HepG2 (cell line): ENCODE data around the gene RBM12. TPM values are rescaled to one million over a fixed set of nuclear protein-coding genes. Genes with fewer than 3 reads are reported as not detected.

Experiments
- GTF3A ChIP-seq: sonication (generic); formaldehyde crosslinking; conservative IDR thresholded peaks from 2 replicates; pipeline ENCODE4 v1.4.0; 2020; ENCODE audit warnings: mild to moderate bottlenecking, missing genetic modification reagents
- HNF4G ChIP-seq, 2 experiments: sonication (generic) in 1 of 2; formaldehyde crosslinking in 1 of 2; IDR thresholded peaks; 2 replicates each; pipeline versions ENCODE4 v1.4.0 to v1.6.1; 2011 to 2020; ENCODE audit warnings: borderline replicate concordance in 2 of 2, low read depth in 2 of 2, mild to moderate bottlenecking in 2 of 2, low read length in 1 of 2, missing genetic modification reagents in 1 of 2, moderate library complexity in 1 of 2
- HNRNPL ChIP-seq: fragments of 200-400 bp; formaldehyde crosslinking; IDR thresholded peaks from 2 replicates; pipeline ENCODE4 v1.6.1; 2017; ENCODE audit warnings: mild to moderate bottlenecking, low read depth, low read length
- KLF12 ChIP-seq: sonication (generic); formaldehyde crosslinking; IDR thresholded peaks from 2 replicates; pipeline ENCODE4 v1.4.0; 2020; ENCODE audit warnings: missing genetic modification reagents, borderline replicate concordance
- KLF16 ChIP-seq, 2 experiments: sonication (generic) in 1 of 2; formaldehyde crosslinking in 1 of 2; IDR thresholded peaks; 2 replicates each; pipeline versions ENCODE4 v1.6.1 to v1.8.0; 2016 to 2023; ENCODE audit warnings: missing genetic modification reagents in 2 of 2, missing compliant biosample characterization in 1 of 2
- REL ChIP-seq: sonication (generic); formaldehyde crosslinking; conservative IDR thresholded peaks from 2 replicates; pipeline ENCODE4 v1.8.0; 2022; ENCODE audit warnings: mild to moderate bottlenecking, missing genetic modification reagents, moderate library complexity
- ZNF256 ChIP-seq: sonication (generic); formaldehyde crosslinking; conservative IDR thresholded peaks from 2 replicates; pipeline ENCODE4 v1.4.0; 2020; ENCODE audit warnings: missing genetic modification reagents
- ZNF550 ChIP-seq: sonication (generic); formaldehyde crosslinking; IDR thresholded peaks from 2 replicates; pipeline ENCODE4 v1.4.0; 2020; ENCODE audit warnings: mild to moderate bottlenecking, missing genetic modification reagents, borderline replicate concordance
- ZNF713 ChIP-seq: sonication (generic); formaldehyde crosslinking; IDR thresholded peaks from 2 replicates; pipeline ENCODE4 v1.4.0; 2020; ENCODE audit warnings: mild to moderate bottlenecking, missing genetic modification reagents
- ZNF788 ChIP-seq: sonication (generic); formaldehyde crosslinking; IDR thresholded peaks from 2 replicates; pipeline ENCODE4 v1.5.0; 2020; ENCODE audit warnings: mild to moderate bottlenecking, missing genetic modification reagents, borderline replicate concordance
- polyA plus RNA-seq, 8 experiments: library from polyadenylated mRNA; depleted of rRNA in 3 of 8; stranded (reverse) in 7 of 8; unstranded in 1 of 8; fragments of >200 nt; fragmentation: Illumina TruSeq in 4 of 8; extraction: Trizol in 4 of 8; gene quantifications; 2 replicates each; pipeline versions ENCODE4 v1.2.1 to v1.2.3, GENCODE V29; 2011 to 2016; ENCODE audit warnings: low read depth in 4 of 8, missing spikeins in 1 of 8, mixed read lengths in 1 of 8; ENCODE audit not compliant: insufficient read depth in 1 of 8
- total RNA-seq, 5 experiments: library from RNA; depleted of rRNA; stranded (reverse); fragments of >200 nt; fragmentation: Illumina TruSeq; extraction: Trizol; gene quantifications; 2 replicates each; pipeline ENCODE4 v1.2.3, GENCODE V29; 2016; ENCODE audit warnings: low read depth in 1 of 5
- TF ChIP-seq, protein P1 (sequence below): sonication (generic); formaldehyde crosslinking; IDR thresholded peaks from 2 replicates; pipeline ENCODE4 v1.4.0; 2020; ENCODE audit warnings: missing genetic modification reagents
- TF ChIP-seq, protein P2 (sequence below): sonication (generic); formaldehyde crosslinking; IDR thresholded peaks from 2 replicates; pipeline ENCODE4 v1.4.0; 2020; ENCODE audit warnings: missing genetic modification reagents, borderline replicate concordance
- TF ChIP-seq, protein P3 (sequence below): IDR thresholded peaks from 2 replicates; pipeline ENCODE4 v1.6.1; 2012; ENCODE audit warnings: inconsistent platforms
- TF ChIP-seq, protein P4 (sequence below): sonication (generic); formaldehyde crosslinking; IDR thresholded peaks from 2 replicates; pipeline ENCODE4 v1.4.0; 2020; ENCODE audit warnings: missing genetic modification reagents

RBM12 gene
- total and polyA plus RNA-seq, 2 of the 13 experiments (the other 11 are each of a cell fraction or from before 2014, with no cell fraction given) = 97.9 to 104 TPM

DNA sequence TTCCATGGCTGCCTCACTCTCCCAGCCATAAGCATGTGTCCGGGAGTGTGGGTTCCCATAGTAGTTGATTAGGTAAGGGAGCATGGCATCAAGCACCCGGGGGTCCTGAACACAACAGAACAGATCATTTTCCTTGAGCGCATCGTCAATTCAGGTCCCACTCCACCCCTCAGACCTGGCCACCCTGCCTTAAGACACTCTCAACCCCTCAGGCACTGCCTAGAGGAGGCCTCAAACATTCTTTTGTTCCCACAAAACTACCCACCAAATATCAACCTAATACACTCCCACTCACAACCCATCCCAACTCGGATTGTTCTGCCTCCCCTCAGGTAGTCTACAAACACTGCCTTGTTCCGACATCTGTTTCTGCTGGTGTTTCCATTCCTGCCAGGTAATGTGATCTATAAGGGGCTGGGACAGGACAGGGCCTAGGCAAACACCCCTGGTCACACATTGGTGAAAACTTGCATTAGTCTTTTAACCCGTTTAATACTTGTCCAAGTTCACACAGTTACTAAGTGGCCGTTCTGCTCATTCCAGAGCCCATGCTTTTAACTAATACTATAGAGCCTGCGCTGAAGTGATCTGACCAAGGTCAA lies 33.1 kb upstream of the RBM12 start (continued):
- TF ChIP-seq, protein P1, sequence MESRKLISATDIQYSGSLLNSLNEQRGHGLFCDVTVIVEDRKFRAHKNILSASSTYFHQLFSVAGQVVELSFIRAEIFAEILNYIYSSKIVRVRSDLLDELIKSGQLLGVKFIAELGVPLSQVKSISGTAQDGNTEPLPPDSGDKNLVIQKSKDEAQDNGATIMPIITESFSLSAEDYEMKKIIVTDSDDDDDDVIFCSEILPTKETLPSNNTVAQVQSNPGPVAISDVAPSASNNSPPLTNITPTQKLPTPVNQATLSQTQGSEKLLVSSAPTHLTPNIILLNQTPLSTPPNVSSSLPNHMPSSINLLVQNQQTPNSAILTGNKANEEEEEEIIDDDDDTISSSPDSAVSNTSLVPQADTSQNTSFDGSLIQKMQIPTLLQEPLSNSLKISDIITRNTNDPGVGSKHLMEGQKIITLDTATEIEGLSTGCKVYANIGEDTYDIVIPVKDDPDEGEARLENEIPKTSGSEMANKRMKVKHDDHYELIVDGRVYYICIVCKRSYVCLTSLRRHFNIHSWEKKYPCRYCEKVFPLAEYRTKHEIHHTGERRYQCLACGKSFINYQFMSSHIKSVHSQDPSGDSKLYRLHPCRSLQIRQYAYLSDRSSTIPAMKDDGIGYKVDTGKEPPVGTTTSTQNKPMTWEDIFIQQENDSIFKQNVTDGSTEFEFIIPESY = no peak
- TF ChIP-seq GTF3A (CRISPR knock-in tag) (no peak), ZNF550 (CRISPR knock-in tag) (no peak), KLF12 (CRISPR knock-in tag) (no peak), HNF4G (IDR thresholded peaks at IDR 0.05; ENCODE audit: borderline replicate concordance, low read depth, low read length) (no peak), HNF4G (CRISPR knock-in tag; IDR thresholded peaks at IDR 0.05; ENCODE audit: borderline replicate concordance, low read depth) (peak; percentile 35), ZNF788 (CRISPR knock-in tag) (peak; percentile 72; the same call in 1 of the 2 replicates), REL (CRISPR knock-in tag) (no peak), HNRNPL (no peak), ZNF256 (CRISPR knock-in tag) (no peak), KLF16 (CRISPR knock-in tag; IDR thresholded peaks at IDR 0.05) (no peak), ZNF713 (CRISPR knock-in tag) (no peak)
- TF ChIP-seq, protein P2, sequence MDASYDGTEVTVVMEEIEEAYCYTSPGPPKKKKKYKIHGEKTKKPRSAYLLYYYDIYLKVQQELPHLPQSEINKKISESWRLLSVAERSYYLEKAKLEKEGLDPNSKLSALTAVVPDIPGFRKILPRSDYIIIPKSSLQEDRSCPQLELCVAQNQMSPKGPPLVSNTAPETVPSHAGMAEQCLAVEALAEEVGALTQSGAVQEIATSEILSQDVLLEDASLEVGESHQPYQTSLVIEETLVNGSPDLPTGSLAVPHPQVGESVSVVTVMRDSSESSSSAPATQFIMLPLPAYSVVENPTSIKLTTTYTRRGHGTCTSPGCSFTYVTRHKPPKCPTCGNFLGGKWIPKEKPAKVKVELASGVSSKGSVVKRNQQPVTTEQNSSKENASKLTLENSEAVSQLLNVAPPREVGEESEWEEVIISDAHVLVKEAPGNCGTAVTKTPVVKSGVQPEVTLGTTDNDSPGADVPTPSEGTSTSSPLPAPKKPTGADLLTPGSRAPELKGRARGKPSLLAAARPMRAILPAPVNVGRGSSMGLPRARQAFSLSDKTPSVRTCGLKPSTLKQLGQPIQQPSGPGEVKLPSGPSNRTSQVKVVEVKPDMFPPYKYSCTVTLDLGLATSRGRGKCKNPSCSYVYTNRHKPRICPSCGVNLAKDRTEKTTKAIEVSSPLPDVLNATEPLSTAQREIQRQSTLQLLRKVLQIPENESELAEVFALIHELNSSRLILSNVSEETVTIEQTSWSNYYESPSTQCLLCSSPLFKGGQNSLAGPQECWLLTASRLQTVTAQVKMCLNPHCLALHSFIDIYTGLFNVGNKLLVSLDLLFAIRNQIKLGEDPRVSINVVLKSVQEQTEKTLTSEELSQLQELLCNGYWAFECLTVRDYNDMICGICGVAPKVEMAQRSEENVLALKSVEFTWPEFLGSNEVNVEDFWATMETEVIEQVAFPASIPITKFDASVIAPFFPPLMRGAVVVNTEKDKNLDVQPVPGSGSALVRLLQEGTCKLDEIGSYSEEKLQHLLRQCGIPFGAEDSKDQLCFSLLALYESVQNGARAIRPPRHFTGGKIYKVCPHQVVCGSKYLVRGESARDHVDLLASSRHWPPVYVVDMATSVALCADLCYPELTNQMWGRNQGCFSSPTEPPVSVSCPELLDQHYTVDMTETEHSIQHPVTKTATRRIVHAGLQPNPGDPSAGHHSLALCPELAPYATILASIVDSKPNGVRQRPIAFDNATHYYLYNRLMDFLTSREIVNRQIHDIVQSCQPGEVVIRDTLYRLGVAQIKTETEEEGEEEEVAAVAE (CRISPR knock-in tag) = no peak
- TF ChIP-seq, protein P3, sequence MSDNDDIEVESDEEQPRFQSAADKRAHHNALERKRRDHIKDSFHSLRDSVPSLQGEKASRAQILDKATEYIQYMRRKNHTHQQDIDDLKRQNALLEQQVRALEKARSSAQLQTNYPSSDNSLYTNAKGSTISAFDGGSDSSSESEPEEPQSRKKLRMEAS = no peak; the same call in 1 of the 2 replicates
- TF ChIP-seq, protein P4, sequence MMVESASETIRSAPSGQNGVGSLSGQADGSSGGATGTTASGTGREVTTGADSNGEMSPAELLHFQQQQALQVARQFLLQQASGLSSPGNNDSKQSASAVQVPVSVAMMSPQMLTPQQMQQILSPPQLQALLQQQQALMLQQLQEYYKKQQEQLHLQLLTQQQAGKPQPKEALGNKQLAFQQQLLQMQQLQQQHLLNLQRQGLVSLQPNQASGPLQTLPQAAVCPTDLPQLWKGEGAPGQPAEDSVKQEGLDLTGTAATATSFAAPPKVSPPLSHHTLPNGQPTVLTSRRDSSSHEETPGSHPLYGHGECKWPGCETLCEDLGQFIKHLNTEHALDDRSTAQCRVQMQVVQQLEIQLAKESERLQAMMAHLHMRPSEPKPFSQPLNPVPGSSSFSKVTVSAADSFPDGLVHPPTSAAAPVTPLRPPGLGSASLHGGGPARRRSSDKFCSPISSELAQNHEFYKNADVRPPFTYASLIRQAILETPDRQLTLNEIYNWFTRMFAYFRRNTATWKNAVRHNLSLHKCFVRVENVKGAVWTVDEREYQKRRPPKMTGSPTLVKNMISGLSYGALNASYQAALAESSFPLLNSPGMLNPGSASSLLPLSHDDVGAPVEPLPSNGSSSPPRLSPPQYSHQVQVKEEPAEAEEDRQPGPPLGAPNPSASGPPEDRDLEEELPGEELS (CRISPR knock-in tag) = no peak
